A673 (cell line): Measurements from ENCODE around the gene KLHL18. TPM values are rescaled to one million over a fixed set of nuclear protein-coding genes. Genes with fewer than 3 reads are reported as not detected.
A peak's percentile ranks its signal among the peaks of the same experiment; 100 is the strongest.
"Not testable (repeated sequence)": the region's sequence is repeated elsewhere in the genome, so short reads cannot be mapped to it uniquely, and the experiment has no call there.

Source experiments
- BruUV-seq: library from RNA; stranded (reverse); fragments of 400-500 nt; replicated peaks from 2 replicates; lab custom pipeline; 2021; lab: Mats Ljungman, UMichigan
- CTCF ChIA-PET: fragments of 300-600 bp; sonication (Branson Sonifier 250); formaldehyde crosslinking; loops from one replicate; lab custom pipeline; 2022; ENCODE audit warnings: antibody characterized with exemption; lab: Charles Lee
- POLR2A ChIA-PET: fragments of 300-600 bp; sonication (Branson Sonifier 250); formaldehyde crosslinking; loops from one replicate; lab custom pipeline; 2022; ENCODE audit warnings: antibody characterized with exemption; ENCODE audit not compliant: low non-redundant PET; lab: Charles Lee
- DNase-seq: peaks from one replicate; pipeline ENCODE4 v3.0.0-alpha.2; 2015; ENCODE audit warnings: low spot score
- H3K27ac ChIP-seq: fragments of 200-600 bp; sonication (generic); 2 replicates; pipeline ENCODE4 v1.5.1; 2016; ENCODE audit warnings: mixed run types, low read depth, mild to moderate bottlenecking, mixed read lengths, antibody characterized with exemption, low read length; ENCODE audit not compliant: poor library complexity, severe bottlenecking
- H3K27me3 ChIP-seq: fragments of 200-600 bp; sonication (generic); replicated peaks from 2 replicates; pipeline ENCODE4 v1.6.1; 2017; ENCODE audit warnings: mixed run types, low read depth, mild to moderate bottlenecking, mixed read lengths, antibody characterized with exemption, low read length; ENCODE audit not compliant: insufficient read depth, poor library complexity
- H3K36me3 ChIP-seq: fragments of 200-600 bp; sonication (generic); 2 replicates; pipeline ENCODE4 v1.6.1; 2016; ENCODE audit warnings: mixed run types, mild to moderate bottlenecking, mixed read lengths, antibody characterized with exemption, low read length; ENCODE audit not compliant: insufficient read depth, poor library complexity, severe bottlenecking
- H3K4me1 ChIP-seq: fragments of 200-600 bp; sonication (generic); 2 replicates; pipeline ENCODE4 v1.6.1; 2017; ENCODE audit warnings: mixed run types, mild to moderate bottlenecking, mixed read lengths, antibody characterized with exemption, low read length; ENCODE audit not compliant: insufficient read depth, poor library complexity, severe bottlenecking
- H3K4me3 ChIP-seq: fragments of 200-600 bp; sonication (generic); 2 replicates; pipeline ENCODE4 v1.5.1; 2016; ENCODE audit warnings: low read depth, mixed run types, mild to moderate bottlenecking, mixed read lengths, low read length; ENCODE audit not compliant: poor library complexity, severe bottlenecking
- H3K9me3 ChIP-seq: fragments of 200-600 bp; sonication (generic); 2 replicates; pipeline ENCODE4 v1.6.1; 2016; ENCODE audit warnings: mixed run types, low read depth, mild to moderate bottlenecking, mixed read lengths, antibody characterized with exemption, low read length; ENCODE audit not compliant: poor library complexity, severe bottlenecking
- EZH2 ChIP-seq: fragments of 200-600 bp; sonication (generic); IDR thresholded peaks from 2 replicates; pipeline ENCODE4 v1.6.1; 2017; ENCODE audit warnings: borderline replicate concordance, low read depth, mild to moderate bottlenecking, mixed read lengths, antibody characterized with exemption, low read length; ENCODE audit not compliant: poor library complexity, severe bottlenecking
- intact Hi-C: fragments of 100-400 bp; cut with micrococcal nuclease; formaldehyde crosslinking; loops from one replicate; pipeline ENCODE4 v1.10.0; 2022; ENCODE audit not compliant: unreplicated experiment
- total RNA-seq: library from RNA; stranded (reverse); gene quantifications from 2 replicates; pipeline ENCODE4 v1.2.3, GENCODE V29; 2021
- TF ChIP-seq, protein P1 (sequence below): fragments of 300-800, 200-600 bp; sonication (generic); conservative IDR thresholded peaks from 2 replicates; pipeline ENCODE4 v1.5.1; 2017; ENCODE audit warnings: low read depth, mild to moderate bottlenecking, antibody characterized with exemption, low read length, moderate library complexity, mixed read lengths

KLHL18 gene
- total RNA-seq, 1 experiment from 2014 or later, result 22.6 TPM

DNA sequence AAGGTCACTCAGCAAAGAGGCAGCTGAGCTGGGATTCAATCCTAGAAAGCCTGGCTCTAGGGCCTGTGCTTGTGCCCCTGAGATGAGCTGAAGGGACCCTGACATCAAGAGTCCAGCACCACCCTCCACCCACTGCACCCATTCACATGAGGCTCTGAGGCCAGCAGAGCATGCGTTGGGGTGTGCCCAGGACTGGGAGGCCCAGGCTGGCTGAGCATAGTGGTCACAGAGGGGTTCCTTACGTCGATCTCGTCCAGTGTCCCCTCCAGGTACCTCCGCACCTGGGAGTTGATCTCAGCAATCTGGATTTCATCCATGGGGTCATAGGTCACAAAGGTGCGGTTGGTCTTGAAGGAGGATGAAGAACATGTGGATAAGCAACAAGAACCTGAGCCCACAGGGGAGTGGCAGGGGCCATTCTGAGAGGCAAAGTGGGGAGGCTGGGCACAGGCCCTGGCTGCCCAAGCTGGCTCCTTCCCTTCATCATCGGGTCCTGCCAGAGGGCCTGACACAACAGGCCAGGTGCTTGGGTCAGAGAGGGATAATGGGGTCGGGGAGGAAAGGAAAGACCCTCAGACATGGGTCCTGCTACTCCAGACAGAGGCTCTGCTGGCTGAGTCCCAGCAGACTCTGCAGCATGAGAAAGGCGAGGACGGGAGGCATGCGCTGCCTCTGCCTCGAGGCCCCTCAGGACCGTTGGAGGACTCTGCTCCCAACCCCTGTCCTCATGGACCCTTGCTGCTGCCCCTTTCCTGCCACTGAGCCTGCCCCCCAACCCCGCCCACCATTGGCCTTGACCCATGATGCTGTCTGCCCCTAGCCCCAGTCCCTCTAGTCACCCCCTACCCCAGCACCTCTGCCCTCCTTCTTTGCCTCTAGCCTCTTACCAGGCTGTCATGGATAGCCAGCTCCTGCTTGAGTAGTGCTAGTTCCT, 35.3 kb upstream of the KLHL18 start:
- Histone ChIP-seq H3K27ac (no peak overlapping the region), H3K4me1 (no peaks in the 10 kb centered on the region), H3K27me3 (no peaks in the 10 kb centered on the region), H3K9me3 (no peaks in the 10 kb centered on the region), H3K4me3 (no peak overlapping the region), H3K36me3 (no peaks in the 10 kb centered on the region)
- TF ChIP-seq, protein P1, sequence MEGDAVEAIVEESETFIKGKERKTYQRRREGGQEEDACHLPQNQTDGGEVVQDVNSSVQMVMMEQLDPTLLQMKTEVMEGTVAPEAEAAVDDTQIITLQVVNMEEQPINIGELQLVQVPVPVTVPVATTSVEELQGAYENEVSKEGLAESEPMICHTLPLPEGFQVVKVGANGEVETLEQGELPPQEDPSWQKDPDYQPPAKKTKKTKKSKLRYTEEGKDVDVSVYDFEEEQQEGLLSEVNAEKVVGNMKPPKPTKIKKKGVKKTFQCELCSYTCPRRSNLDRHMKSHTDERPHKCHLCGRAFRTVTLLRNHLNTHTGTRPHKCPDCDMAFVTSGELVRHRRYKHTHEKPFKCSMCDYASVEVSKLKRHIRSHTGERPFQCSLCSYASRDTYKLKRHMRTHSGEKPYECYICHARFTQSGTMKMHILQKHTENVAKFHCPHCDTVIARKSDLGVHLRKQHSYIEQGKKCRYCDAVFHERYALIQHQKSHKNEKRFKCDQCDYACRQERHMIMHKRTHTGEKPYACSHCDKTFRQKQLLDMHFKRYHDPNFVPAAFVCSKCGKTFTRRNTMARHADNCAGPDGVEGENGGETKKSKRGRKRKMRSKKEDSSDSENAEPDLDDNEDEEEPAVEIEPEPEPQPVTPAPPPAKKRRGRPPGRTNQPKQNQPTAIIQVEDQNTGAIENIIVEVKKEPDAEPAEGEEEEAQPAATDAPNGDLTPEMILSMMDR, result no peak
- no peak for TF ChIP-seq EZH2
- DNase-seq, result no peak
- CTCF ChIA-PET, result no interaction called here
- BruUV-seq, result no TSS peak
- intact Hi-C loops, result no loop called here
- POLR2A ChIA-PET, result no interaction called here

DNA sequence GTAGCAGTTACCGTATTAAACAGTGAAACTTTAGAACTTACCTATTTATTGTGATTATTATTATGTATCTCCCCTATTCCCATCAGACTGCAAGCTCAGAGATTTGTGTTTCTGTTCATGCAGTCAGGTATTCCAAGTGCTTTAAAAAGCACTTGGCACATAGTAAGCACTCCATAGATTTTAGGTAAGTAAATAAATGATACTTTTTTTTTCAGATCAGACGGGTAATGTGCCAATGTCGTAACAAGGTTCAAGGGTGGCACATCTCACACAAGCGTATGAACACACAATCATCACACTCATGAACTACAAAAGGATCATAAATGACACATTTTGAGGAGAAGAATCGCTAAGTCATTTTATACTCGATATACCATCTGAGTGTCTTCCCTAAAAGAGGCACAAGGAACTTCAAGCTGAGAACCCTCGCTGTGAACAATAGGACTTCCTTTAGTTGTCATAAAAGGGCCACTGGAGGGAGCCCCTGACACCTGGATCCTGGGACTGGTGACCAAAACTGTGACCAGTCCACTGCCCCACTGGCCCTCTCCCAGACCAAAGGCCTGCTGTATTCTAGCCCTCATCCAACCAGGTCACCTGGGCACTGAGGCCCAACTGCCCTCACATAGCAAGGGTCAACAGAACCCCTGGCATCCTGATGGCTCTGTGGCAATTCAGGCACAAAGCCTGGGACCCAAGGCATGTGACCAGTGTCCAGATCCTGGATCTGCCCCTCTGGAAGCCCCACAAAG, 32.3 kb upstream of the KLHL18 start:
- no TSS peak for BruUV-seq
- no peaks in the 10 kb centered on the region for H3K27me3 ChIP-seq
- H3K9me3 ChIP-seq, result no peaks in the 10 kb centered on the region
- H3K27ac ChIP-seq, result no peak overlapping the region
- no peaks in the 10 kb centered on the region for H3K4me1 ChIP-seq
- intact Hi-C loops, result no loop called here
- TF ChIP-seq EZH2, result no peak
- TF ChIP-seq, protein P1, result peak; percentile 27; the same call in 1 of the 2 replicates
- CTCF ChIA-PET, result no interaction called here
- POLR2A ChIA-PET, result no interaction called here
- no peak overlapping the region for H3K4me3 ChIP-seq
- peak; percentile 6 for DNase-seq
- H3K36me3 ChIP-seq, result no peaks in the 10 kb centered on the region

DNA sequence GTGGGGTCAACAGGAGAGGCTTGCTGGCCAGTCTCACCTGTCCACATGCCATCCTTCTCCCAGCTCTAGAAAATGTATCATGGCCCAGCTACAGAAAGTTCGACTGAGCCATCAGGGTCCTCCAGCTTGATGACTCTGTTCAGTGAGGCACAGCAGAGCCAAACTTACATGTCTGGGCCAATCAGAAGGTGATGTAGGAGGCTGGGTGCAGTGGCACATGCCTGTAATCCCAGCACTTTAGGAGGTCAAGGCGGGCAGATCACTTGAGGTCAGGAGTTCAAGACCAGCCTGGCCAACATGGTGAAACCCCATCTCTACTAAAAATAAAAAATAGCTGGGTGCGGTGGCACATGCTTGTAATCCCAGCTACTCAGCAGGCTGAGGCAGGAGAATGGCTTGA, 31.7 kb upstream of the KLHL18 start:
- H3K36me3 ChIP-seq, H3K9me3 ChIP-seq, H3K27ac ChIP-seq, H3K4me3 ChIP-seq, intact Hi-C loops, POLR2A ChIA-PET, CTCF ChIA-PET, H3K27me3 ChIP-seq, DNase-seq, BruUV-seq, H3K4me1 ChIP-seq: not testable (repeated sequence)
